ENCODE measurements around the gene SAA4. TPM values are rescaled to one million over a fixed set of nuclear protein-coding genes. Genes with fewer than 3 reads are reported as not detected.

The SAA4 gene
- total RNA-seq, 2 donors from 2014 or later = not detected

DNA sequence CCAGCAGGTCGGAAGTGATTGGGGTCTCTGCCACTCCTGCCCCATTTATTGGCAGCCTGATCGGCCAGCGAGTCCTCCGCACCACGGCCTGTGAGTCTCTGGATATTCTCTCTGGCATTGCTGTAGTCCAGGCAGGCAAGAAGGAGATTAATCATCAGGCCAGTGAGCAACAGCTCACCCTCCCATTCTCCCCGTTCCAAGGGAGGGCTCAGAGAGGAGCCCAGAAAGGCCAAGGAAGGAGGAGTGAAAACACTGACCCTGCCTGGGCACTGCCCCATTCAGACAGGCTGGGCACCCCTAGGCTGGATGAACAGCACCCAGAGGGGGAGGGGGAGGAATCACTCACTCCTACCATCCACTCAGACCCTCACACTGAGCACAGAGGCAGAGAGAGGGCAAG, 8.8 kb upstream of the SAA4 start:
- TF ChIP-seq, protein P1, sequence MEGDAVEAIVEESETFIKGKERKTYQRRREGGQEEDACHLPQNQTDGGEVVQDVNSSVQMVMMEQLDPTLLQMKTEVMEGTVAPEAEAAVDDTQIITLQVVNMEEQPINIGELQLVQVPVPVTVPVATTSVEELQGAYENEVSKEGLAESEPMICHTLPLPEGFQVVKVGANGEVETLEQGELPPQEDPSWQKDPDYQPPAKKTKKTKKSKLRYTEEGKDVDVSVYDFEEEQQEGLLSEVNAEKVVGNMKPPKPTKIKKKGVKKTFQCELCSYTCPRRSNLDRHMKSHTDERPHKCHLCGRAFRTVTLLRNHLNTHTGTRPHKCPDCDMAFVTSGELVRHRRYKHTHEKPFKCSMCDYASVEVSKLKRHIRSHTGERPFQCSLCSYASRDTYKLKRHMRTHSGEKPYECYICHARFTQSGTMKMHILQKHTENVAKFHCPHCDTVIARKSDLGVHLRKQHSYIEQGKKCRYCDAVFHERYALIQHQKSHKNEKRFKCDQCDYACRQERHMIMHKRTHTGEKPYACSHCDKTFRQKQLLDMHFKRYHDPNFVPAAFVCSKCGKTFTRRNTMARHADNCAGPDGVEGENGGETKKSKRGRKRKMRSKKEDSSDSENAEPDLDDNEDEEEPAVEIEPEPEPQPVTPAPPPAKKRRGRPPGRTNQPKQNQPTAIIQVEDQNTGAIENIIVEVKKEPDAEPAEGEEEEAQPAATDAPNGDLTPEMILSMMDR (conservative IDR thresholded peaks at IDR 0.05) = no peak
- H3K9me3 Mint-ChIP-seq = peaks cover 4% of the 10 kb centered on the region
- no peak overlapping the region for H3K9ac ChIP-seq (ENCODE audit: extremely low read depth, low read length, poor library complexity, severe bottlenecking)
- peaks cover 15% of the 10 kb centered on the region for H3K27me3 Mint-ChIP-seq (ENCODE audit: insufficient read depth)
- no peaks in the 10 kb centered on the region for H3K27me3 ChIP-seq (ENCODE audit: control insufficient read depth, insufficient read depth, low read length, poor library complexity, severe bottlenecking)
- 0 to 75% methylated on average over 1 to 6 of the region's 6 CpGs for WGBS, 2 experiments (ENCODE audit: insufficient coverage in 1 of 2, insufficient read length in 1 of 2)
- H3K9me3 ChIP-seq (ENCODE audit: control insufficient read depth, low read length) = no peaks in the 10 kb centered on the region
- no peaks in the 10 kb centered on the region for H3K4me1 ChIP-seq (ENCODE audit: control insufficient read depth, insufficient read depth, low read length)
- H3K36me3 ChIP-seq (ENCODE audit: control insufficient read depth, insufficient read depth, low read length) = no peaks in the 10 kb centered on the region
- H3K27ac Mint-ChIP-seq = no peak overlapping the region
- no peak overlapping the region for H3K4me3 Mint-ChIP-seq
- DNase-seq = no peak
- no peaks in the 10 kb centered on the region for H3K36me3 Mint-ChIP-seq (ENCODE audit: low read depth)
- peaks cover 3% of the 10 kb centered on the region for H3K4me1 Mint-ChIP-seq
- no peak overlapping the region for H3K4me3 ChIP-seq (ENCODE audit: low read length)
- no peak overlapping the region for H3K27ac ChIP-seq (ENCODE audit: low read depth, low read length)

DNA sequence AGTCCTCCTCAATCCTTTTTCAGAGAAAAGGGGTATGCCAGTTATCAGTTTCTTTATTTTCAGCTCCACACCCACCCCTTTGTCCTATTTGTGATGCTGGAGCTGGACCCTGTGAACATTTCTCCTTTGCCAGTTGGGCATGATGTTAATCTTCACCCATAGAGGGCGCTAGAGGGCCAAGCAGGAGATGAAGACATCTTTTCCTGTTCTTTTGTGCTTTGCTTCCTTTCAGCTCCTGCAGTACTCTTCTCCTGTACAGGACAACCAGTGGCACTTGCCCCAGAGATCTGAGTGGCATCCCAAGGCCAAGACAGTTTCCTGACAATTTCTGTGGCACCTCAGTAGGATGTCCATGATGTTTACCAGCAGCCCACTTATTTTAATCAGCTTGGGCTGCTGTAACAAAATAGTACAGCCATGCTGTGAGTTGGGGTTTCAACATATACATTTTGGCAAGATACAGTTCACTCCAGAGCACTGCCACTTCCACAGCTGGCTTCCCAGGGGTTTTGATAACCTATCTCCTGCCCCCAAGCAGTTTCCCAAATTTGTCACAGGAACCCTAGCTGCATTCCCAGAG, 7.3 kb upstream of the SAA4 start:
- Histone ChIP-seq H3K9ac (ENCODE audit: extremely low read depth, low read length, poor library complexity, severe bottlenecking) (no peak overlapping the region), H3K4me3 (ENCODE audit: low read length) (no peak overlapping the region), H3K27ac (ENCODE audit: low read depth, low read length) (no peak overlapping the region), H3K36me3 (ENCODE audit: control insufficient read depth, insufficient read depth, low read length) (no peaks in the 10 kb centered on the region), H3K27me3 (ENCODE audit: control insufficient read depth, insufficient read depth, low read length, poor library complexity, severe bottlenecking) (peaks cover 12% of the 10 kb centered on the region), H3K4me1 (ENCODE audit: control insufficient read depth, insufficient read depth, low read length) (no peaks in the 10 kb centered on the region), H3K9me3 (ENCODE audit: control insufficient read depth, low read length) (no peaks in the 10 kb centered on the region)
- peak; percentile 87 for DNase-seq
- H3K36me3 Mint-ChIP-seq (ENCODE audit: low read depth) = no peaks in the 10 kb centered on the region
- H3K9me3 Mint-ChIP-seq = peaks cover 4% of the 10 kb centered on the region
- WGBS, 2 experiments (ENCODE audit: insufficient coverage in 1 of 2, insufficient read length in 1 of 2) = 0% methylated on average over 1 of the region's 1 CpG
- peaks cover 3% of the 10 kb centered on the region for H3K4me1 Mint-ChIP-seq
- no peak overlapping the region for H3K27ac Mint-ChIP-seq
- H3K4me3 Mint-ChIP-seq = no peak overlapping the region
- H3K27me3 Mint-ChIP-seq (ENCODE audit: insufficient read depth) = peaks cover 19% of the 10 kb centered on the region
- TF ChIP-seq, protein P1 (conservative IDR thresholded peaks at IDR 0.05) = peak; percentile 94

DNA sequence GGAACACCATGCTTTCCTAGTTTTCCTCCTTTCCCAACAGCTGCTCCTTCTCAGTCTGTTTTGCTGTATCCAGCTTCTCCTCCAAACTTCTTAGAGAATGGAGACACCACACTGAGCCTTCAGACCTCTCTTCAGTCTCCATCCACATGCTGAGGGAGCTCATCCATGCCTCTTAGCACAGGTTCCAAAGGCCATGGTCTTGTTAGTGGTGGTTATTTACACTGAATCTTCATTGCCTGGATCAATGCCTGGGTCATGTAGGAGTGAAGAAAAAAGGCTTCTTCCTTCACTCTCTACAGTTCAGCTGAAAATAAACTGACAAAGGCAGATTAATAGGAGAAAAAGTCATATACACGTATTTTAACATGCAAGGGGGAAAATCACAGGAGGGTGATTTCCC, 3.1 kb upstream of the SAA4 start:
- Mint-ChIP-seq H3K4me1 (no peaks in the 10 kb centered on the region), H3K36me3 (ENCODE audit: low read depth) (no peaks in the 10 kb centered on the region), H3K9me3 (peaks cover 4% of the 10 kb centered on the region), H3K4me3 (no peak overlapping the region), H3K27ac (no peak overlapping the region), H3K27me3 (ENCODE audit: insufficient read depth) (peaks cover 17% of the 10 kb centered on the region)
- no peak for DNase-seq
- Histone ChIP-seq H3K9me3 (ENCODE audit: control insufficient read depth, low read length) (no peaks in the 10 kb centered on the region), H3K36me3 (ENCODE audit: control insufficient read depth, insufficient read depth, low read length) (no peaks in the 10 kb centered on the region), H3K27ac (ENCODE audit: low read depth, low read length) (no peak overlapping the region), H3K27me3 (ENCODE audit: control insufficient read depth, insufficient read depth, low read length, poor library complexity, severe bottlenecking) (peaks cover 23% of the 10 kb centered on the region), H3K9ac (ENCODE audit: extremely low read depth, low read length, poor library complexity, severe bottlenecking) (no peak overlapping the region), H3K4me3 (ENCODE audit: low read length) (no peak overlapping the region), H3K4me1 (ENCODE audit: control insufficient read depth, insufficient read depth, low read length) (no peaks in the 10 kb centered on the region)
- TF ChIP-seq, protein P1 (conservative IDR thresholded peaks at IDR 0.05) = no peak
- WGBS, 2 experiments (ENCODE audit: insufficient coverage in 1 of 2, insufficient read length in 1 of 2) = 100% methylated on average over 1 of the region's 1 CpG; no CpG with 5 or more reads in 1 of the 2 experiments
